Keratinocyte (primary cell): ENCODE results near the gene MED7.
"Not testable (repeated sequence)": the region's sequence is repeated elsewhere in the genome, so short reads cannot be mapped to it uniquely, and the experiment has no call there.

ENCODE experiments used
- EZH2 ChIP-seq: IDR thresholded peaks from one replicate; pipeline ENCODE4 v1.6.1; 2012; ENCODE audit warnings: inconsistent platforms, mild to moderate bottlenecking, low read length, moderate library complexity
- TF ChIP-seq, protein P1 (sequence below), 3 experiments: IDR thresholded peaks in 1 of 3; conservative IDR thresholded peaks in 1 of 3; optimal IDR thresholded peaks in 1 of 3; 2 replicates in 2 of 3; 3 replicates in 1 of 3; pipeline versions ENCODE3 to v1.5.1; 2011; ENCODE audit warnings: low read length in 3 of 3, mild to moderate bottlenecking in 3 of 3, moderate library complexity in 2 of 3, control low read depth in 1 of 3, inconsistent platforms in 1 of 3; ENCODE audit not compliant: insufficient read depth in 2 of 3; ENCODE audit errors: extremely low read depth in 1 of 3

DNA sequence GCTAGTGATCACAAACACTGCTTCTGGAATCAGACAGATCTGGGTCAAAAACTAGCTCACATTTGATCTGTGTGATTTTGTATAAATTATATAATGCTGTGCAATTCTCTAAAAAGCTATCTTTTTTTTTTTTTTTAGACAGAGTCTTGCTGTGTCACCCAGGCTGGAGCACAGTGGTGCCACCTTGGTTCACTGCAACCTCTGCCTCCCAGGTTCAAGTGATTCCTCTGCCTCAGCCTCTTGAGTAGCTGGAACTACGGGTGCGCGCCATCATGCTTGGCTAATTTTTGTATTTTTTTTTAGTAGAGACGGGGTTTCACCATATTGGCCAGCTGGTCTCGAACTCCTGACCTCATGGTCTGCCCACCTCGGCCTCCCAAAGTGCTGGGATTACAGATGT, 42.5 kb upstream of the MED7 start:
- TF ChIP-seq, protein P1, sequence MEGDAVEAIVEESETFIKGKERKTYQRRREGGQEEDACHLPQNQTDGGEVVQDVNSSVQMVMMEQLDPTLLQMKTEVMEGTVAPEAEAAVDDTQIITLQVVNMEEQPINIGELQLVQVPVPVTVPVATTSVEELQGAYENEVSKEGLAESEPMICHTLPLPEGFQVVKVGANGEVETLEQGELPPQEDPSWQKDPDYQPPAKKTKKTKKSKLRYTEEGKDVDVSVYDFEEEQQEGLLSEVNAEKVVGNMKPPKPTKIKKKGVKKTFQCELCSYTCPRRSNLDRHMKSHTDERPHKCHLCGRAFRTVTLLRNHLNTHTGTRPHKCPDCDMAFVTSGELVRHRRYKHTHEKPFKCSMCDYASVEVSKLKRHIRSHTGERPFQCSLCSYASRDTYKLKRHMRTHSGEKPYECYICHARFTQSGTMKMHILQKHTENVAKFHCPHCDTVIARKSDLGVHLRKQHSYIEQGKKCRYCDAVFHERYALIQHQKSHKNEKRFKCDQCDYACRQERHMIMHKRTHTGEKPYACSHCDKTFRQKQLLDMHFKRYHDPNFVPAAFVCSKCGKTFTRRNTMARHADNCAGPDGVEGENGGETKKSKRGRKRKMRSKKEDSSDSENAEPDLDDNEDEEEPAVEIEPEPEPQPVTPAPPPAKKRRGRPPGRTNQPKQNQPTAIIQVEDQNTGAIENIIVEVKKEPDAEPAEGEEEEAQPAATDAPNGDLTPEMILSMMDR (optimal IDR thresholded peaks at IDR 0.05 in 1 of 3, IDR thresholded peaks at IDR 0.05 in 1 of 3, conservative IDR thresholded peaks at IDR 0.05 in 1 of 3; ENCODE audit: extremely low read depth in 1 of 3, insufficient read depth in 2 of 3, low read length in 3 of 3), result not testable (repeated sequence)
- TF ChIP-seq EZH2, result not testable (repeated sequence)
